ENCODE data around the gene AKAP13.

GRCh38 chr15:85520650-85521049 is 140.2 kb downstream of the AKAP13 start:
- TF ChIP-seq CTCF (IDR thresholded peaks at IDR 0.05) (no peak), POLR2A (IDR thresholded peaks at IDR 0.05) (no peak)
